ENCODE measurements around the gene ZBTB22. TPM values are rescaled to one million over a fixed set of nuclear protein-coding genes. Genes with fewer than 3 reads are reported as not detected.

Gene ZBTB22
- total RNA-seq, 1 experiment from 2014 or later = 11.7 TPM

GRCh38 chr6:33359331-33359730 is 41.8 kb upstream of the ZBTB22 start:
- TF ChIP-seq MAX (IDR thresholded peaks at IDR 0.05) = no peak
- TF ChIP-seq POLR2A (IDR thresholded peaks at IDR 0.05; ENCODE audit: borderline replicate concordance, extremely low read depth, insufficient read depth, insufficient read length) = no peak
- no peak for TF ChIP-seq POLR2AphosphoS5 (IDR thresholded peaks at IDR 0.05; ENCODE audit: low read depth, low read length)
- TF ChIP-seq SIN3A (IDR thresholded peaks at IDR 0.05; ENCODE audit: low read depth) = no peak
- TF ChIP-seq ZNF274 (IDR thresholded peaks at IDR 0.05; ENCODE audit: low read depth, low read length) = no peak
- TF ChIP-seq ELF1 (IDR thresholded peaks at IDR 0.05; ENCODE audit: borderline replicate concordance, low read depth) = no peak
- TF ChIP-seq JUND (IDR thresholded peaks at IDR 0.05) = no peak
- no peak for TF ChIP-seq CTCF (IDR thresholded peaks at IDR 0.05 in 2 of 3, conservative IDR thresholded peaks at IDR 0.05 in 1 of 3; ENCODE audit: borderline replicate concordance in 1 of 3, insufficient read depth in 1 of 3, low read depth in 2 of 3, low read length in 2 of 3)
- TF ChIP-seq, protein P1, sequence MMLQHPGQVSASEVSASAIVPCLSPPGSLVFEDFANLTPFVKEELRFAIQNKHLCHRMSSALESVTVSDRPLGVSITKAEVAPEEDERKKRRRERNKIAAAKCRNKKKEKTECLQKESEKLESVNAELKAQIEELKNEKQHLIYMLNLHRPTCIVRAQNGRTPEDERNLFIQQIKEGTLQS (IDR thresholded peaks at IDR 0.05) = no peak
- TF ChIP-seq EZH2 (IDR thresholded peaks at IDR 0.05) = no peak
- TF ChIP-seq RAD21 (IDR thresholded peaks at IDR 0.05; ENCODE audit: low read depth) = no peak
- TF ChIP-seq CEBPB (IDR thresholded peaks at IDR 0.05; ENCODE audit: low read depth) = no peak
- TF ChIP-seq, protein P2, sequence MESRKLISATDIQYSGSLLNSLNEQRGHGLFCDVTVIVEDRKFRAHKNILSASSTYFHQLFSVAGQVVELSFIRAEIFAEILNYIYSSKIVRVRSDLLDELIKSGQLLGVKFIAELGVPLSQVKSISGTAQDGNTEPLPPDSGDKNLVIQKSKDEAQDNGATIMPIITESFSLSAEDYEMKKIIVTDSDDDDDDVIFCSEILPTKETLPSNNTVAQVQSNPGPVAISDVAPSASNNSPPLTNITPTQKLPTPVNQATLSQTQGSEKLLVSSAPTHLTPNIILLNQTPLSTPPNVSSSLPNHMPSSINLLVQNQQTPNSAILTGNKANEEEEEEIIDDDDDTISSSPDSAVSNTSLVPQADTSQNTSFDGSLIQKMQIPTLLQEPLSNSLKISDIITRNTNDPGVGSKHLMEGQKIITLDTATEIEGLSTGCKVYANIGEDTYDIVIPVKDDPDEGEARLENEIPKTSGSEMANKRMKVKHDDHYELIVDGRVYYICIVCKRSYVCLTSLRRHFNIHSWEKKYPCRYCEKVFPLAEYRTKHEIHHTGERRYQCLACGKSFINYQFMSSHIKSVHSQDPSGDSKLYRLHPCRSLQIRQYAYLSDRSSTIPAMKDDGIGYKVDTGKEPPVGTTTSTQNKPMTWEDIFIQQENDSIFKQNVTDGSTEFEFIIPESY (IDR thresholded peaks at IDR 0.05; ENCODE audit: extremely low read depth, insufficient replicate concordance, low read length) = no peak
- no peak for TF ChIP-seq SRF (IDR thresholded peaks at IDR 0.05; ENCODE audit: low read depth)
- no peak for TF ChIP-seq FOSL1 (IDR thresholded peaks at IDR 0.05; ENCODE audit: low read depth)
- no peak for TF ChIP-seq REST (IDR thresholded peaks at IDR 0.05; ENCODE audit: low read depth)
- TF ChIP-seq TCF7L2 (IDR thresholded peaks at IDR 0.05; ENCODE audit: borderline replicate concordance, extremely low read depth, insufficient read depth, insufficient read length) = no peak
- POLR2A ChIA-PET = no interaction called here
- no peaks in the 10 kb centered on the region for H3K9me3 ChIP-seq (ENCODE audit: control insufficient read depth in 1 of 2, insufficient read depth in 1 of 2, low read depth in 1 of 2, low read length in 2 of 2)
- no peak overlapping the region for H3K4me3 ChIP-seq (replicated peaks in 1 of 2; ENCODE audit: low read depth in 1 of 2, low read length in 2 of 2)
- no TSS peak for BruUV-seq (replicated peaks)
- H3K9me2 ChIP-seq (ENCODE audit: insufficient read depth) = no peaks in the 10 kb centered on the region
- H2AFZ ChIP-seq (ENCODE audit: low read depth, low read length, poor library complexity, severe bottlenecking) = no peak overlapping the region
- no peak for ATAC-seq
- H3K27ac ChIP-seq (ENCODE audit: low read depth, low read length) = no peak overlapping the region
- H3K79me2 ChIP-seq (ENCODE audit: insufficient read depth, low read length) = no peaks in the 10 kb centered on the region
- no peaks in the 10 kb centered on the region for H4K20me1 ChIP-seq (ENCODE audit: insufficient read depth)
- CTCF ChIA-PET = no interaction called here
- no peak overlapping the region for H3K4me2 ChIP-seq (ENCODE audit: low read length)
- H3K36me3 ChIP-seq (ENCODE audit: control insufficient read depth in 1 of 2, insufficient read depth in 2 of 2, low read length in 2 of 2) = no peaks in the 10 kb centered on the region
- no peak for DNase-seq (ENCODE audit: low read depth, low spot score)
- H3K27me3 ChIP-seq (ENCODE audit: insufficient read depth, low read length) = peaks cover 11% of the 10 kb centered on the region; the same call in 1 of the 2 replicates
- H3K9ac ChIP-seq (ENCODE audit: low read length) = no peak overlapping the region
- intact Hi-C loops (cut with micrococcal nuclease) = no loop called here
- H3K4me1 ChIP-seq (ENCODE audit: control insufficient read depth in 1 of 2, insufficient read depth in 2 of 2, low read length in 2 of 2) = peaks cover 3% of the 10 kb centered on the region in 2 experiments; a peak in 3 of 4 replicates
- RAD21 ChIA-PET (ENCODE audit: low non-redundant PET in 1 of 2, low total read pairs in 2 of 2, uncharacterized antibody in 2 of 2, unreplicated experiment in 2 of 2) = no interaction called here
